ENCODE results near the gene GOLGA6C.
"Not testable (repeated sequence)": the region's sequence is repeated elsewhere in the genome, so short reads cannot be mapped to it uniquely, and the experiment has no call there.

GOLGA6C gene

DNA sequence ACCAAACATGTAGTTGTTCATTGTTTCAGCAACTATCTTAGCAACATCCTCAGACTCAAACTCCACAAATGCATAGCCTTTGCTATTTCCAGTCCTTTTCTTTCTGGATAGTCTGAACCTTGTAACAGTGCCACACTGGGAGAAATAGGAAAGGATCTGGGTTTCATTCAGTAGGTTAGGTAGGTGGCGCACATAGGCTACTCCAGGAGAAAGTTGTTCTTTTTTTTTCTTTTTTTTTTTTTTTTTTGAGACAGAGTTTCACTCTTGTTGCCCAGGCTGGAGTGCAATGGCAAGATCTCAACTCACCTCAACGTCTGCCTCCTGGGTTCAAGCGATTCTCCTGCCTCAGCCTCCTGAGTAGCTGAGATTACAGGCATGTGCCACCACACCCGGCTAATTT lies 5.8 kb upstream of the GOLGA6C start:
- H3K4me1 ChIP-seq (ENCODE audit: insufficient read depth, poor library complexity, severe bottlenecking); H3K27ac ChIP-seq (ENCODE audit: poor library complexity, severe bottlenecking); H3K36me3 ChIP-seq (ENCODE audit: low read depth); DNase-seq (ENCODE audit: low spot score); ATAC-seq (ENCODE audit: low read depth); H3K4me3 ChIP-seq (ENCODE audit: severe bottlenecking); H3K9me3 ChIP-seq (ENCODE audit: severe bottlenecking): not testable (repeated sequence)
- TF ChIP-seq, protein P1, sequence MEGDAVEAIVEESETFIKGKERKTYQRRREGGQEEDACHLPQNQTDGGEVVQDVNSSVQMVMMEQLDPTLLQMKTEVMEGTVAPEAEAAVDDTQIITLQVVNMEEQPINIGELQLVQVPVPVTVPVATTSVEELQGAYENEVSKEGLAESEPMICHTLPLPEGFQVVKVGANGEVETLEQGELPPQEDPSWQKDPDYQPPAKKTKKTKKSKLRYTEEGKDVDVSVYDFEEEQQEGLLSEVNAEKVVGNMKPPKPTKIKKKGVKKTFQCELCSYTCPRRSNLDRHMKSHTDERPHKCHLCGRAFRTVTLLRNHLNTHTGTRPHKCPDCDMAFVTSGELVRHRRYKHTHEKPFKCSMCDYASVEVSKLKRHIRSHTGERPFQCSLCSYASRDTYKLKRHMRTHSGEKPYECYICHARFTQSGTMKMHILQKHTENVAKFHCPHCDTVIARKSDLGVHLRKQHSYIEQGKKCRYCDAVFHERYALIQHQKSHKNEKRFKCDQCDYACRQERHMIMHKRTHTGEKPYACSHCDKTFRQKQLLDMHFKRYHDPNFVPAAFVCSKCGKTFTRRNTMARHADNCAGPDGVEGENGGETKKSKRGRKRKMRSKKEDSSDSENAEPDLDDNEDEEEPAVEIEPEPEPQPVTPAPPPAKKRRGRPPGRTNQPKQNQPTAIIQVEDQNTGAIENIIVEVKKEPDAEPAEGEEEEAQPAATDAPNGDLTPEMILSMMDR (IDR thresholded peaks at IDR 0.05; ENCODE audit: poor library complexity, severe bottlenecking) = peak; percentile 44
- peaks cover 18% of the 10 kb centered on the region for H3K27me3 ChIP-seq (ENCODE audit: insufficient read depth, poor library complexity, severe bottlenecking)

DNA sequence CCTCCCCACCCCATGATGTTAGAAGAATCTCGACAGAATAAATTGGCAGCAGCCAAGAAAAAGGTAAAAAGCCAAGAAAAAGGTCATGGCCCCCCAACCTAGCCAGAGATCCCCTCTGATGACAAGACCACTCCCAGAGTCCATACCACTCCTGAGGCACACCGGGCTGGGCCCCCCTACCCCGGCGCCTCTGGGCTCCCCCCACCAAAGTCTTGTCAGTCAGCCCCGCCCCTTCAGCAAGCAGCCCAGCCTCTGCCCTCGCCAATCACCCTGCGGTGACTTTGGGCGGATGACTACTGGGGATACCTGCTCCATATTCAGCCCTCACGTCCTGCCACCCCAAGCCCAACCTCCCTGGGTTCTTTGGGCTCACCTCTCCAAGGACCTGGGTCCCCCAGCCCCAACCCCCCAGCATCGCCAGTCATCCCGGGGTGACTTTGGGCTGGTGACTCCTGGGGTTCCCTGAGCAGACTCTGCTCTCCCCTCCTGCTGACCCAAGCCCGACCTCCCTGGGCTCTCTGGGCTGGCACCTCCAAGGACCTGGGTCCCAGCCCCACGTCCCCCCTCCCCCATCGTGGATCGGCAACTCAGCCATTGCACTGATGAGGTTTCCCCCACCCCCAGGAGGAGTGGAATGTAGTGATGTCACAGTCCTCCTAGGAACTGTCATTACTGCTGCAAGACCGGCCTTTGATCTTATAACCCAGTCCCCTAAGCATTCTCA lies 648 bp downstream of the GOLGA6C start:
- not testable (repeated sequence) for H3K4me1 ChIP-seq (ENCODE audit: insufficient read depth, poor library complexity, severe bottlenecking); H3K9me3 ChIP-seq (ENCODE audit: severe bottlenecking); H3K4me3 ChIP-seq (ENCODE audit: severe bottlenecking); H3K27ac ChIP-seq (ENCODE audit: poor library complexity, severe bottlenecking); H3K36me3 ChIP-seq (ENCODE audit: low read depth); H3K27me3 ChIP-seq (ENCODE audit: insufficient read depth, poor library complexity, severe bottlenecking); ATAC-seq (ENCODE audit: low read depth)
- DNase-seq (ENCODE audit: low spot score) = peak; percentile 31

DNA sequence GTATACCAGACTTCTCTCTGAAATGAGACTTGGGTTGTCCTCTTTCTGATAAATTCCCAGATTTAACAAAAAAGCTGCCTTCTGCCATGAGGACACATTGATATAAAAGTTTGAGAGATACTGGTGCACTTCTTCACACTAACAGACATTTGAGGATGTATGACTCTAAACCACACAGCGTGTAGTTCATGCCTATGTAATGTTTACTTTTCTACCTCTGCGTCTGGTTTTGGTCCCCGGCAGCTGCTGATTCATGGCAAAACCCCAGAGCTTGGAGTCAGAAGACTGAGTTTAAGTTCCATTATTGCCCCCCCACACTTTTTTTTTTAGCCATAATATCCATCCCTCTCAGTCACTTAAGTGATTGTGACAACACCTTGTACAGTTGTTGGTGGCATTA lies 1.7 kb downstream of the GOLGA6C start:
- H3K36me3 ChIP-seq (ENCODE audit: low read depth); H3K9me3 ChIP-seq (ENCODE audit: severe bottlenecking); H3K27me3 ChIP-seq (ENCODE audit: insufficient read depth, poor library complexity, severe bottlenecking); H3K4me3 ChIP-seq (ENCODE audit: severe bottlenecking); H3K27ac ChIP-seq (ENCODE audit: poor library complexity, severe bottlenecking); DNase-seq (ENCODE audit: low spot score); H3K4me1 ChIP-seq (ENCODE audit: insufficient read depth, poor library complexity, severe bottlenecking): not testable (repeated sequence)
- peak; percentile 70; the same call in 1 of the 3 replicates for ATAC-seq (ENCODE audit: low read depth)

DNA sequence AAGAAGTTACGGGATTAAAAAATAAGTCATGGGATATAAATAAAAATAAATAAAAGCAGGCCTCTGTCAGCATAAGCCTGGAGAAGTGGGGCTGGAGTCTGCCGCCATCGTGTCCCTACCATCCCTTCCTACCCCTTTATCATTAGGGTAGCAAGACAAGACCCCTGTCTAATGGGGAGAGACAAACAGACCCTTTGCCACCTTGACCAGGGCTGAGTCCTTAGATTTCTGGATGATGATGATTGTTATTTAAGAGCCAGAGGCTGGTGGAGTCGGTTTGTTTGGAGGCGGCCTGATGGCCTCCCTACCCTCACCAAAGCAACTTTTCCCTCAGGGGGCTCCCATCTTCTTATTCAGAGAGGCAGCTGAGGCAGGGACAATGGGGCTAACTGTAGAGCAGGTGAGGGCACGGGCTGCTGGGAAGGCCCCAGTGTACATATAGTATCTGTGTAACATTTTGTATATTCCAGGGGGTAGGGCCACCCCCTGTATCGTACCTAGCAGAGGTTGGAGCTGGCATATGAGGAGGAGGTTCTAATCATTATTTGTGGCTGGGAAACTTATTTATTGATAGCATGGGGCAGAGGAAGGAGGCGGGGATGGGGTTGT lies 15.7 kb downstream of the GOLGA6C start:
- not testable (repeated sequence) for H3K9me3 ChIP-seq (ENCODE audit: severe bottlenecking); H3K27me3 ChIP-seq (ENCODE audit: insufficient read depth, poor library complexity, severe bottlenecking); H3K36me3 ChIP-seq (ENCODE audit: low read depth); H3K27ac ChIP-seq (ENCODE audit: poor library complexity, severe bottlenecking); H3K4me1 ChIP-seq (ENCODE audit: insufficient read depth, poor library complexity, severe bottlenecking); DNase-seq (ENCODE audit: low spot score); H3K4me3 ChIP-seq (ENCODE audit: severe bottlenecking)
- ATAC-seq (ENCODE audit: low read depth) = peak; percentile 45; the same call in 1 of the 3 replicates

DNA sequence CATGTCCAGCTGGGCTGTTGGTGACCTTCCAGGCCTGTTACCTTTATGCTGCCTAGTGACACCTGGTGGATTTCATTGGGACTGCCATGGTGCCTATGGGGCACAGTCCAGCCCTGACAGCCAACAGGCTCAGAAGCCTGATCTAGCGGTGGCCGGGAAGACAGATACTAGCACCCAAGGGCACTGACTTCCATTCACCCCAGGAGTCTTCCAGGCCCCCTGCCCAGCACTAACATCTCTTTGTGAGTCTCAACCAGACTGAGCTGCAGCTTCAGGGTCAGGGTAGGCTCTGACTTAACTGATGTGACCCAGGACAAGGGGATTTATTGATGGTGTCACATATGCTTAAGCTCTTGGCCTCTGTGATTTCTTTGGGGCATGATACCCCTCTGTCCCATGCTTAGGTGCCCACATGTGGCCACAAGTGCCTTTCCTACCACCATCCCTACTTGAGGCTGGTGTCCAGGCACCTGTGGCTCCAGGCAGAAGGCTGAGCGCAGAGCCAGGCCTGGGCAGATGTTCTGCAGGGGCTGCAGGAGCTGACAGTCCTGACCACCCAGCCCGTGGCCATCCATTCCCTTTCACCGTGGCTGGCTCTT lies 16.5 kb downstream of the GOLGA6C start:
- not testable (repeated sequence) for H3K36me3 ChIP-seq (ENCODE audit: low read depth); H3K9me3 ChIP-seq (ENCODE audit: severe bottlenecking); H3K27me3 ChIP-seq (ENCODE audit: insufficient read depth, poor library complexity, severe bottlenecking); H3K27ac ChIP-seq (ENCODE audit: poor library complexity, severe bottlenecking); H3K4me1 ChIP-seq (ENCODE audit: insufficient read depth, poor library complexity, severe bottlenecking); H3K4me3 ChIP-seq (ENCODE audit: severe bottlenecking)
- peak; percentile 89 for DNase-seq (ENCODE audit: low spot score)
- TF ChIP-seq, protein P1 (IDR thresholded peaks at IDR 0.05; ENCODE audit: poor library complexity, severe bottlenecking) = peak; percentile 100
- peak; percentile 100 for ATAC-seq (ENCODE audit: low read depth)

DNA sequence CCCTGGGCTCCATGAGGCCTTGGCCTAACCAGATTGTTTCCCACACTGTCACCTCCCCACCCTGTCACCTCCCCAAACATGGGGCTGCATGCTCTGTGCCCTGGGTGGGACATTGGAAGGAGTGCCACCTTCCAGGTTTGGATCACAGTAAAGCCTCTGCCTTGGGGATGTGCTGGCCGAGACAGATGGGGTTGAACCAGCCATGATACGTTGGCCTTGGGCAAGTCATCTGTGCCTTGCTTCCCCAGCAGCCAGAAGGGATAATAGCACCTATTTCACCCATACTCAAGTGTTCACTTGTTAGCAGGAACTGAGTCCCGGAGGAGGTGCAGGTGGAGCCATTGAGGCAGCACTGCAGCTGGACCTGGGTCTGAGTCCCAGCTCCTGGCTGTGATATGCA lies 17.5 kb downstream of the GOLGA6C start:
- ATAC-seq (ENCODE audit: low read depth) = not testable (repeated sequence)

DNA sequence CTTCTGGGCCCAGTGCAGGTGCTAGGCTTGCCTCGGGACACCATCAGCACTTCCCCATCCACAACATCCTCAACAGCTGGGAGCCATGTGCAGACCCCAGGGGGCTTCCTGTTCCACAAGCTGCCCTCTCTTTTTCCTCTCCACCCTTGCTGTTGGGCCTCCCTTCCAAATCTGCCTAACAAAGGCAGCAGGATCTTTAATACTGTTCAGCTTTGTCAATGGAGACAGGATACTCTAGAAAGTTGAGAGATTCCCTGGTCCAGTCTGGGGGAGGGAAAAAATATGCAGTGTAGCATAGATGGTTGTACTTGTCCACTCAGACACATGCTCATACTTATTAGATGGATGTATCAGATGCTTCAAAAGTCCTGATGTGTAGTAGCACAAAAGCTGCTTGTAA lies 20.4 kb downstream of the GOLGA6C start:
- peak; percentile 3 for DNase-seq (ENCODE audit: low spot score)
- not testable (repeated sequence) for H3K27me3 ChIP-seq (ENCODE audit: insufficient read depth, poor library complexity, severe bottlenecking); ATAC-seq (ENCODE audit: low read depth); H3K36me3 ChIP-seq (ENCODE audit: low read depth); H3K4me1 ChIP-seq (ENCODE audit: insufficient read depth, poor library complexity, severe bottlenecking); H3K27ac ChIP-seq (ENCODE audit: poor library complexity, severe bottlenecking); H3K4me3 ChIP-seq (ENCODE audit: severe bottlenecking); H3K9me3 ChIP-seq (ENCODE audit: severe bottlenecking)

More for the DNA sequence above, 17.5 kb downstream of the GOLGA6C start:
- H3K27ac ChIP-seq (ENCODE audit: poor library complexity, severe bottlenecking); H3K4me1 ChIP-seq (ENCODE audit: insufficient read depth, poor library complexity, severe bottlenecking); H3K9me3 ChIP-seq (ENCODE audit: severe bottlenecking); H3K27me3 ChIP-seq (ENCODE audit: insufficient read depth, poor library complexity, severe bottlenecking); H3K36me3 ChIP-seq (ENCODE audit: low read depth); H3K4me3 ChIP-seq (ENCODE audit: severe bottlenecking): not testable (repeated sequence)
- peak; percentile 68 for DNase-seq (ENCODE audit: low spot score)

DNA sequence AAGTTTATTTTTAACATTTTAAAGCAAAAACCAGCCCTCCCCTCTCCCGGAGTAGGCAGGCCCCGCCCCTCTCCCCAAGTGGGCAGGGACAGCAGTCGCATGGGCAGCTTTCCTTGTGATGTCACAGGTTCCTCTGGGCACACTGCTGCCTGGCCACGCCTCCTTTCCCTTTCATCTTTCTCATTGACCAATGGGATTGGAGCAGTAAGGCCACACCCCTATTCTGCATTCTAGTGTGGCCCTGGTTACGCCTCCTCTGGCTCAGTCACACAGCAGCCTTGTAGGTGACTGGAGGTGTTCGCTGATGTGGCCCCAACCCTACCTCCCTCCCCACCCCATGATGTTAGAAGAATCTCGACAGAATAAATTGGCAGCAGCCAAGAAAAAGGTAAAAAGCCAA lies 24.4 kb downstream of the GOLGA6C start, which contains the start of gene GOLGA6D:
GOLGA6D (plus strand) TSS at position 264 of the 400 bp plus-strand sequence; CDS start at position 305, 41 bp downstream.
- DNase-seq (ENCODE audit: low spot score); H3K4me1 ChIP-seq (ENCODE audit: insufficient read depth, poor library complexity, severe bottlenecking); H3K27me3 ChIP-seq (ENCODE audit: insufficient read depth, poor library complexity, severe bottlenecking); H3K4me3 ChIP-seq (ENCODE audit: severe bottlenecking); ATAC-seq (ENCODE audit: low read depth); H3K27ac ChIP-seq (ENCODE audit: poor library complexity, severe bottlenecking); H3K9me3 ChIP-seq (ENCODE audit: severe bottlenecking); H3K36me3 ChIP-seq (ENCODE audit: low read depth): not testable (repeated sequence)

DNA sequence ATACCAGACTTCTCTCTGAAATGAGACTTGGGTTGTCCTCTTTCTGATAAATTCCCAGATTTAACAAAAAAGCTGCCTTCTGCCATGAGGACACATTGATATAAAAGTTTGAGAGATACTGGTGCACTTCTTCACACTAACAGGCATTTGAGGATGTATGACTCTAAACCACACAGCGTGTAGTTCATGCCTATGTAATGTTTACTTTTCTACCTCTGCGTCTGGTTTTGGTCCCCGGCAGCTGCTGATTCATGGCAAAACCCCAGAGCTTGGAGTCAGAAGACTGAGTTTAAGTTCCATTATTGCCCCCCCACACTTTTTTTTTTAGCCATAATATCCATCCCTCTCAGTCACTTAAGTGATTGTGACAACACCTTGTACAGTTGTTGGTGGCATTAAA lies 26.0 kb downstream of the GOLGA6C start:
- H3K4me3 ChIP-seq (ENCODE audit: severe bottlenecking); DNase-seq (ENCODE audit: low spot score): not testable (repeated sequence)
- ATAC-seq (ENCODE audit: low read depth) = peak; percentile 68

More for the DNA sequence above, 26.0 kb downstream of the GOLGA6C start:
- not testable (repeated sequence) for H3K27me3 ChIP-seq (ENCODE audit: insufficient read depth, poor library complexity, severe bottlenecking); H3K4me1 ChIP-seq (ENCODE audit: insufficient read depth, poor library complexity, severe bottlenecking); H3K9me3 ChIP-seq (ENCODE audit: severe bottlenecking); H3K36me3 ChIP-seq (ENCODE audit: low read depth); H3K27ac ChIP-seq (ENCODE audit: poor library complexity, severe bottlenecking)
